ENCODE measurements around the gene PLEKHG2. TPM values are rescaled to one million over a fixed set of nuclear protein-coding genes. Genes with fewer than 3 reads are reported as not detected.
A peak's percentile ranks its signal among the peaks of the same experiment; 100 is the strongest.

PLEKHG2 gene
- total and polyA plus RNA-seq, 9 of the 15 experiments (the other 6 are each of a cell fraction or from before 2014, with no cell fraction given) = 0.98 to 45.7 (median 9.8) TPM

GRCh38 chr19:39411832-39412099, 703 bp upstream of the PLEKHG2 start (continued):
- TF ChIP-seq RAD21 (CRISPR knock-in tag; conservative IDR thresholded peaks at IDR 0.05 in 1 of 2, IDR thresholded peaks at IDR 0.05 in 1 of 2) = peak; percentile 99
- peak; percentile 85; the same call in 1 of the 2 replicates for TF ChIP-seq PREB (CRISPR knock-in tag; IDR thresholded peaks at IDR 0.05)
- TF ChIP-seq DEAF1 (CRISPR knock-in tag; IDR thresholded peaks at IDR 0.05) = peak; percentile 98
- TF ChIP-seq ZNF740 (CRISPR knock-in tag; IDR thresholded peaks at IDR 0.05) = 0 out of 2 replicates have a peak, but pooled peaks have one; percentile 24
- TF ChIP-seq ZNF740 (tag; IDR thresholded peaks at IDR 0.05) = no peak
- TF ChIP-seq KAT7 (CRISPR knock-in tag; IDR thresholded peaks at IDR 0.05; ENCODE audit: borderline replicate concordance) = no peak
- TF ChIP-seq CUX1 (CRISPR knock-in tag; IDR thresholded peaks at IDR 0.05) = 0 out of 2 replicates have a peak, but pooled peaks have one; percentile 63
- TF ChIP-seq ETV1 (tag; conservative IDR thresholded peaks at IDR 0.05; ENCODE audit: low read depth) = 0 out of 2 replicates have a peak, but pooled peaks have one; percentile 4
- 0 out of 4 replicates have a peak, but pooled peaks of 1 of the 2 experiments have one; percentile 39 for TF ChIP-seq ETV6 (IDR thresholded peaks at IDR 0.05; ENCODE audit: borderline replicate concordance in 1 of 2, low read depth in 2 of 2, low read length in 1 of 2)
- no peak for TF ChIP-seq ETV6 (CRISPR knock-in tag; IDR thresholded peaks at IDR 0.05; ENCODE audit: borderline replicate concordance)
- no peak for TF ChIP-seq AFF4 (CRISPR knock-in tag; IDR thresholded peaks at IDR 0.05)
